Measurements from ENCODE around the gene POR. TPM values are rescaled to one million over a fixed set of nuclear protein-coding genes. Genes with fewer than 3 reads are reported as not detected.
"Not testable (repeated sequence)": the region's sequence is repeated elsewhere in the genome, so short reads cannot be mapped to it uniquely, and the experiment has no call there.

POR gene
- total and polyA plus RNA-seq, 12 donors = 37.3 to 203 (median 65.5) TPM

GRCh38 chr7:75887669-75888369 is 27.1 kb upstream of the POR start:
- peaks cover 0 to 63% (median 22%) of the 10 kb centered on the region in 9 donors for H3K36me3 ChIP-seq
- DNase-seq = no peak
- peak overlapping the region in 1 of 10 donors; percentile 41 for H3K27ac ChIP-seq

GRCh38 chr7:75888464-75889222 is 26.3 kb upstream of the POR start:
- 72 to 73% methylated on average over 23 of the region's 23 CpGs for WGBS, 2 donors
- H3K4me1 ChIP-seq = peaks cover 0 to 10% (median 0%) of the 10 kb centered on the region in 9 donors
- peak in 7 of 8 donors; percentile 20 to 71 (median 53) for ATAC-seq
- peak; percentile 32 to 42 for DNase-seq
- no peaks in the 10 kb centered on the region for H3K27me3 ChIP-seq
- peak overlapping the region in 1 of 10 donors; percentile 41 for H3K27ac ChIP-seq
- no peaks in the 10 kb centered on the region for H3K9me3 ChIP-seq
- peaks cover 0 to 55% (median 14%) of the 10 kb centered on the region in 9 donors for H3K36me3 ChIP-seq
- no peak overlapping the region for H3K4me3 ChIP-seq
- intact Hi-C loops (cut with DNase I) = loop anchor here in 1 of 10 donors (5.0 kb wide), 1 partner anchor 114 kb away; no protein-coding TSS in a partner anchor
- peak in 1 of 9 donors; percentile 11 for TF ChIP-seq CTCF (IDR thresholded peaks at IDR 0.05)

More at GRCh38 chr7:75887669-75888369, 27.1 kb upstream of the POR start:
- no peaks in the 10 kb centered on the region for H3K9me3 ChIP-seq
- TF ChIP-seq CTCF (IDR thresholded peaks at IDR 0.05) = no peak
- H3K4me3 ChIP-seq = no peak overlapping the region
- WGBS, 2 donors = 92 to 94% methylated on average over 13 of the region's 13 CpGs
- H3K27me3 ChIP-seq = no peaks in the 10 kb centered on the region
- H3K4me1 ChIP-seq = peaks cover 0 to 7% (median 0%) of the 10 kb centered on the region in 9 donors
- peak in 1 of 8 donors; percentile 21 for ATAC-seq
- intact Hi-C loops (cut with DNase I) = loop anchor here in 1 of 10 donors (5.0 kb wide), 1 partner anchor 114 kb away; no protein-coding TSS in a partner anchor

- intact Hi-C loops (cut with DNase I) = loop anchor here in 1 of 10 donors (5.0 kb wide), 1 partner anchor 113 kb away; no protein-coding TSS in a partner anchor
- Histone ChIP-seq H3K36me3 (peaks cover 0 to 48% (median 9%) of the 10 kb centered on the region in 9 donors), H3K27ac (no peak overlapping the region), H3K27me3 (no peaks in the 10 kb centered on the region), H3K4me3 (no peak overlapping the region), H3K9me3 (no peaks in the 10 kb centered on the region), H3K4me1 (peaks cover 0 to 10% (median 0%) of the 10 kb centered on the region in 9 donors)
- TF ChIP-seq CTCF (IDR thresholded peaks at IDR 0.05) = no peak
- peak in 1 of 8 donors; percentile 9 for ATAC-seq
- DNase-seq = no peak
- WGBS, 2 donors = 89 to 90% methylated on average over 11 of the region's 11 CpGs
Measured at GRCh38 chr7:75889223-75889825, 25.6 kb upstream of the POR start.

GRCh38 chr7:75889826-75890225 is 25.1 kb upstream of the POR start:
- ATAC-seq (no peak), DNase-seq (no peak)
- Histone ChIP-seq H3K9me3 (no peaks in the 10 kb centered on the region), H3K36me3 (peaks cover 0 to 43% (median 8%) of the 10 kb centered on the region in 9 donors), H3K27me3 (no peaks in the 10 kb centered on the region), H3K4me3 (no peak overlapping the region), H3K4me1 (peaks cover 0 to 10% (median 0%) of the 10 kb centered on the region in 9 donors), H3K27ac (no peak overlapping the region)
- intact Hi-C loops (cut with DNase I) = loop anchor here in 1 of 10 donors (5.0 kb wide), 1 partner anchor 112 kb away; no protein-coding TSS in a partner anchor
- 86 to 89% methylated on average over 11 of the region's 11 CpGs for WGBS, 2 donors
- no peak for TF ChIP-seq CTCF (IDR thresholded peaks at IDR 0.05)

- H3K4me3 ChIP-seq; ATAC-seq; H3K9me3 ChIP-seq; H3K27ac ChIP-seq; DNase-seq; intact Hi-C loops (cut with DNase I); H3K27me3 ChIP-seq: not testable (repeated sequence)
- Histone ChIP-seq H3K36me3 (peaks cover 0 to 29% (median 5%) of the 10 kb centered on the region in 9 donors), H3K4me1 (peaks cover 0 to 10% (median 0%) of the 10 kb centered on the region in 9 donors)
- 85% methylated on average over 7 of the region's 7 CpGs for WGBS, 2 donors
Measured at GRCh38 chr7:75891237-75891636, 23.7 kb upstream of the POR start.
